Astrocyte (in vitro differentiated cells and primary cell): Measurements from ENCODE around the gene CSTF2T. TPM values are rescaled to one million over a fixed set of nuclear protein-coding genes. Genes with fewer than 3 reads are reported as not detected.

Experiments
- DNase-seq: peaks from one replicate; pipeline ENCODE4 v3.0.0-alpha.2; 2010; ENCODE audit warnings: low read depth
- FAIRE-seq: peaks from 2 replicates; lab custom pipeline; 2011; peaks lifted over from hg19 to GRCh38; lab: Jason Lieb, UNC
- H2AFZ ChIP-seq: 2 replicates; pipeline ENCODE4 v1.6.0; 2012; ENCODE audit warnings: low read depth, low read length, inconsistent platforms
- H3K27ac ChIP-seq: 2 replicates; pipeline ENCODE4 v1.5.1; 2011; ENCODE audit warnings: low read depth, low read length, inconsistent platforms
- H3K27me3 ChIP-seq: 2 replicates; pipeline ENCODE4 v1.6.0; 2011; ENCODE audit warnings: low read length, inconsistent platforms; ENCODE audit not compliant: insufficient read depth
- H3K36me3 ChIP-seq: 2 replicates; pipeline ENCODE4 v1.5.1; 2011; ENCODE audit warnings: low read length, inconsistent platforms; ENCODE audit not compliant: insufficient read depth
- H3K4me1 ChIP-seq: 2 replicates; pipeline ENCODE4 v1.5.1; 2011; ENCODE audit warnings: low read length, inconsistent platforms; ENCODE audit not compliant: insufficient read depth
- H3K4me2 ChIP-seq: 2 replicates; pipeline ENCODE4 v1.6.0; 2012; ENCODE audit warnings: low read length, inconsistent platforms
- H3K4me3 ChIP-seq: 2 replicates; pipeline ENCODE4 v1.5.1; 2011; ENCODE audit warnings: low read depth, mild to moderate bottlenecking, low read length, inconsistent platforms; ENCODE audit not compliant: insufficient read depth
- H3K79me2 ChIP-seq: 2 replicates; pipeline ENCODE4 v1.6.0; 2012; ENCODE audit warnings: mild to moderate bottlenecking, low read length, inconsistent platforms; ENCODE audit not compliant: insufficient read depth
- H3K9ac ChIP-seq: 2 replicates; pipeline ENCODE4 v1.6.0; 2012; ENCODE audit warnings: mild to moderate bottlenecking, low read length, inconsistent platforms
- H3K9me3 ChIP-seq: 2 replicates; pipeline ENCODE4 v1.5.1; 2012; ENCODE audit warnings: low read depth, mild to moderate bottlenecking, low read length, inconsistent platforms; ENCODE audit not compliant: insufficient read depth
- H4K20me1 ChIP-seq: 2 replicates; pipeline ENCODE4 v1.6.0; 2012; ENCODE audit warnings: low read length, inconsistent platforms; ENCODE audit not compliant: insufficient read depth
- H3K27ac Mint-ChIP-seq: one replicate; pipeline ENCODE4 v1.8.0; 2021; ENCODE audit warnings: mild to moderate bottlenecking, mixed read lengths; ENCODE audit not compliant: unreplicated experiment
- H3K27me3 Mint-ChIP-seq: one replicate; pipeline ENCODE4 v1.8.0; 2021; ENCODE audit warnings: low read depth, mixed read lengths; ENCODE audit not compliant: unreplicated experiment
- H3K36me3 Mint-ChIP-seq: one replicate; pipeline ENCODE4 v1.8.0; 2021; ENCODE audit warnings: low read depth, mixed read lengths; ENCODE audit not compliant: unreplicated experiment
- H3K4me1 Mint-ChIP-seq: one replicate; pipeline ENCODE4 v1.8.0; 2021; ENCODE audit warnings: low read depth, mixed read lengths; ENCODE audit not compliant: unreplicated experiment
- H3K4me3 Mint-ChIP-seq: one replicate; pipeline ENCODE4 v1.8.0; 2021; ENCODE audit warnings: mild to moderate bottlenecking, moderate library complexity, mixed read lengths; ENCODE audit not compliant: unreplicated experiment
- H3K9me3 Mint-ChIP-seq: one replicate; pipeline ENCODE4 v1.8.0; 2021; ENCODE audit warnings: mild to moderate bottlenecking, mixed read lengths; ENCODE audit not compliant: unreplicated experiment
- CTCF ChIP-seq: IDR thresholded peaks from 2 replicates; pipeline ENCODE4 v1.5.1; 2011; ENCODE audit warnings: low read depth, mild to moderate bottlenecking, inconsistent platforms, low read length, moderate library complexity; ENCODE audit not compliant: insufficient read depth
- EZH2 ChIP-seq: IDR thresholded peaks from 2 replicates; pipeline ENCODE4 v1.6.1; 2012; ENCODE audit warnings: mild to moderate bottlenecking, low read length, inconsistent platforms; ENCODE audit not compliant: insufficient read depth
- total RNA-seq: library from RNA; stranded (reverse); gene quantifications from 2 replicates; pipeline ENCODE4 v1.2.1, GENCODE V29; 2021

CSTF2T gene
- total RNA-seq, 1 donor from 2014 or later: 22.9 TPM

GRCh38 chr10:51654918-51655317 lies 44.5 kb downstream of the CSTF2T start:
- H3K4me1 Mint-ChIP-seq: peaks cover 1% of the 10 kb centered on the region
- no peaks in the 10 kb centered on the region for H3K36me3 Mint-ChIP-seq
- no peak overlapping the region for H3K9ac ChIP-seq
- no peak overlapping the region for H3K4me3 Mint-ChIP-seq
- no peaks in the 10 kb centered on the region for H3K27me3 ChIP-seq
- H3K27me3 Mint-ChIP-seq: no peaks in the 10 kb centered on the region
- no peaks in the 10 kb centered on the region for H3K79me2 ChIP-seq
- H4K20me1 ChIP-seq: no peaks in the 10 kb centered on the region
- no peaks in the 10 kb centered on the region for H3K36me3 ChIP-seq
- no peak for TF ChIP-seq CTCF
- no peak for TF ChIP-seq EZH2
- no peaks in the 10 kb centered on the region for H3K9me3 ChIP-seq
- H3K4me2 ChIP-seq: no peak overlapping the region
- H3K27ac Mint-ChIP-seq: no peak overlapping the region
- no peak overlapping the region for H2AFZ ChIP-seq
- H3K4me1 ChIP-seq: no peaks in the 10 kb centered on the region
- no peaks in the 10 kb centered on the region for H3K9me3 Mint-ChIP-seq
- DNase-seq (no peak), FAIRE-seq (no peak)
- no peak overlapping the region for H3K4me3 ChIP-seq
- no peak overlapping the region for H3K27ac ChIP-seq

GRCh38 chr10:51653025-51653424 lies 46.4 kb downstream of the CSTF2T start:
- FAIRE-seq (no peak), DNase-seq (no peak)
- H3K9me3 Mint-ChIP-seq: no peaks in the 10 kb centered on the region
- Histone ChIP-seq H3K79me2 (no peaks in the 10 kb centered on the region), H2AFZ (no peak overlapping the region), H4K20me1 (no peaks in the 10 kb centered on the region), H3K27me3 (no peaks in the 10 kb centered on the region), H3K9me3 (no peaks in the 10 kb centered on the region), H3K27ac (no peak overlapping the region), H3K36me3 (no peaks in the 10 kb centered on the region), H3K4me1 (no peaks in the 10 kb centered on the region), H3K9ac (no peak overlapping the region), H3K4me2 (no peak overlapping the region), H3K4me3 (no peak overlapping the region)
- H3K27me3 Mint-ChIP-seq: no peaks in the 10 kb centered on the region
- no peak for TF ChIP-seq CTCF
- no peak for TF ChIP-seq EZH2
- H3K36me3 Mint-ChIP-seq: no peaks in the 10 kb centered on the region
- no peak overlapping the region for H3K27ac Mint-ChIP-seq
- no peak overlapping the region for H3K4me3 Mint-ChIP-seq
- H3K4me1 Mint-ChIP-seq: peaks cover 1% of the 10 kb centered on the region

- no peak for DNase-seq
- H2AFZ ChIP-seq: no peak overlapping the region
- H3K27me3 ChIP-seq: no peaks in the 10 kb centered on the region
- no peak overlapping the region for H3K9ac ChIP-seq
- H3K27ac ChIP-seq: no peak overlapping the region
- H3K4me3 ChIP-seq: no peak overlapping the region
- no peaks in the 10 kb centered on the region for H3K9me3 ChIP-seq
- Mint-ChIP-seq H3K4me1 (peaks cover 1% of the 10 kb centered on the region), H3K4me3 (no peak overlapping the region), H3K36me3 (no peaks in the 10 kb centered on the region), H3K27ac (no peak overlapping the region), H3K27me3 (no peaks in the 10 kb centered on the region), H3K9me3 (no peaks in the 10 kb centered on the region)
- H3K4me1 ChIP-seq: no peaks in the 10 kb centered on the region
- no peaks in the 10 kb centered on the region for H3K79me2 ChIP-seq
- no peak for FAIRE-seq
- H4K20me1 ChIP-seq: no peaks in the 10 kb centered on the region
- TF ChIP-seq EZH2 (no peak), CTCF (no peak)
- H3K4me2 ChIP-seq: no peak overlapping the region
- no peaks in the 10 kb centered on the region for H3K36me3 ChIP-seq
These were observed 48.3 kb downstream of the CSTF2T start for GRCh38 chr10:51651063-51651462.
